ENCODE measurements around the gene SORCS1. TPM values are rescaled to one million over a fixed set of nuclear protein-coding genes. Genes with fewer than 3 reads are reported as not detected.

SORCS1 gene
- total RNA-seq, 1 experiment from 2014 or later, result 1.7 TPM

DNA sequence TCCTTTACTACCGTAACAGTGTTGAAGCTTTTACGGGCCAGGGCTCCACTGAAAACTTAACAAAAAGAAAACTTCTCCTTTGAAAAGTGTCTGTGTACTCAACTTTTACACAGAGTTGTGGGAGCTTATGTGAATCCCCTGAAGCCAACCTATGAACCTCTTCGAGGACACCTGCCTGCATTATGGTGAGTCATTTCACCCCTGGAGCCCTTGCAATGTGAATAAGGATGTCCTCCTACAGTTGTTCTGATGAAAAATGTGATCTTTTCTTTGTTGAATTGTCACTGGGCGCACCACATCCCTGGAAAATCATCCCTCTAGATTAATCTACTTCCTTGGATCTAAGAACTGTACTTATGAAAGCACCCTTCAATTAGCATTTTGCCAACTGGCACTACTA, 93.2 kb downstream of the SORCS1 start:
- Histone ChIP-seq H3K27ac (ENCODE audit: insufficient read length, low read depth, low read length) (no peak overlapping the region), H3T11ph (ENCODE audit: low read length) (no peak overlapping the region), H4K20me1 (ENCODE audit: control insufficient read depth, insufficient read depth, insufficient read length) (no peaks in the 10 kb centered on the region), H3K56ac (ENCODE audit: insufficient read length, low read depth, low read length) (no peak overlapping the region), H2AFZ (ENCODE audit: low read length) (no peak overlapping the region), H4K5ac (ENCODE audit: insufficient read length, low read depth, low read length) (no peak overlapping the region), H3K23ac (ENCODE audit: insufficient read length, low read depth, low read length) (no peak overlapping the region), H3K4me2 (ENCODE audit: insufficient read depth, insufficient read length, low read length) (no peak overlapping the region), H3K9ac (ENCODE audit: extremely low read depth, insufficient read length, low read length) (no peak overlapping the region), H2BK5ac (ENCODE audit: insufficient read length, low read length) (no peak overlapping the region), H2BK15ac (ENCODE audit: low read depth, low read length) (no peak overlapping the region), H3K79me2 (ENCODE audit: insufficient read depth, low read length) (no peaks in the 10 kb centered on the region), H2AK5ac (ENCODE audit: insufficient read length, low read length) (no peak overlapping the region), H3K79me1 (ENCODE audit: insufficient read depth, low read depth, low read length, poor library complexity, severe bottlenecking) (no peaks in the 10 kb centered on the region), H3K23me2 (ENCODE audit: insufficient read length, low read depth, low read length, poor library complexity, severe bottlenecking) (no peaks in the 10 kb centered on the region), H3K14ac (ENCODE audit: insufficient read depth, low read length) (no peak overlapping the region), H3K4me1 (ENCODE audit: insufficient read depth, low read length) (no peaks in the 10 kb centered on the region; the same call in 1 of the 2 replicates), H2BK12ac (ENCODE audit: insufficient read length, low read depth, low read length) (no peak overlapping the region), H3K4ac (ENCODE audit: low read depth, low read length) (no peak overlapping the region), H3K9me3 (ENCODE audit: control insufficient read depth, low read depth, low read length) (no peaks in the 10 kb centered on the region), H2BK120ac (ENCODE audit: low read depth, low read length, poor library complexity, severe bottlenecking) (no peak overlapping the region), H4K8ac (replicated peaks; ENCODE audit: insufficient read length, low read depth, low read length) (no peak overlapping the region), H2BK20ac (ENCODE audit: low read depth, low read length, poor library complexity, severe bottlenecking) (no peak overlapping the region), H4K91ac (ENCODE audit: insufficient read length, low read depth, low read length) (no peak overlapping the region), H3K18ac (ENCODE audit: insufficient read length, low read depth, low read length) (no peak overlapping the region), H3K27me3 (ENCODE audit: insufficient read depth, low read length) (no peaks in the 10 kb centered on the region)
- WGBS (ENCODE audit: extremely low coverage, insufficient read length, low lambda C conversion rate), result no CpG with 5 or more reads among the region's 4 CpGs
- no peaks in the 10 kb centered on the region for H3K36me3 Mint-ChIP-seq (ENCODE audit: insufficient read depth in 1 of 3, low read depth in 3 of 3)
- no peak overlapping the region; a peak in 2 of 7 replicates for H3K27ac Mint-ChIP-seq
- H3K4me1 Mint-ChIP-seq, result peaks cover 14 to 16% of the 10 kb centered on the region in 2 experiments
- no peak overlapping the region for H3K4me3 Mint-ChIP-seq
- TF ChIP-seq, protein P1, sequence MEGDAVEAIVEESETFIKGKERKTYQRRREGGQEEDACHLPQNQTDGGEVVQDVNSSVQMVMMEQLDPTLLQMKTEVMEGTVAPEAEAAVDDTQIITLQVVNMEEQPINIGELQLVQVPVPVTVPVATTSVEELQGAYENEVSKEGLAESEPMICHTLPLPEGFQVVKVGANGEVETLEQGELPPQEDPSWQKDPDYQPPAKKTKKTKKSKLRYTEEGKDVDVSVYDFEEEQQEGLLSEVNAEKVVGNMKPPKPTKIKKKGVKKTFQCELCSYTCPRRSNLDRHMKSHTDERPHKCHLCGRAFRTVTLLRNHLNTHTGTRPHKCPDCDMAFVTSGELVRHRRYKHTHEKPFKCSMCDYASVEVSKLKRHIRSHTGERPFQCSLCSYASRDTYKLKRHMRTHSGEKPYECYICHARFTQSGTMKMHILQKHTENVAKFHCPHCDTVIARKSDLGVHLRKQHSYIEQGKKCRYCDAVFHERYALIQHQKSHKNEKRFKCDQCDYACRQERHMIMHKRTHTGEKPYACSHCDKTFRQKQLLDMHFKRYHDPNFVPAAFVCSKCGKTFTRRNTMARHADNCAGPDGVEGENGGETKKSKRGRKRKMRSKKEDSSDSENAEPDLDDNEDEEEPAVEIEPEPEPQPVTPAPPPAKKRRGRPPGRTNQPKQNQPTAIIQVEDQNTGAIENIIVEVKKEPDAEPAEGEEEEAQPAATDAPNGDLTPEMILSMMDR (conservative IDR thresholded peaks at IDR 0.05), result no peak
- H3K9me3 Mint-ChIP-seq, result no peaks in the 10 kb centered on the region
- no peaks in the 10 kb centered on the region for H3K27me3 Mint-ChIP-seq (ENCODE audit: low read depth)
- DNase-seq, result no peak

Data from H9 (cell line).